GM18907 (cell line): Measurements from ENCODE around the gene LIPG.
A peak's percentile ranks its signal among the peaks of the same experiment; 100 is the strongest.

Source experiments
- ATAC-seq: cut with Tn5 transposase; IDR thresholded peaks from one replicate; pipeline ENCODE4 v1.9.1; 2021; ENCODE audit warnings: mild to moderate bottlenecking, moderate library complexity; ENCODE audit not compliant: unreplicated experiment

LIPG gene

DNA sequence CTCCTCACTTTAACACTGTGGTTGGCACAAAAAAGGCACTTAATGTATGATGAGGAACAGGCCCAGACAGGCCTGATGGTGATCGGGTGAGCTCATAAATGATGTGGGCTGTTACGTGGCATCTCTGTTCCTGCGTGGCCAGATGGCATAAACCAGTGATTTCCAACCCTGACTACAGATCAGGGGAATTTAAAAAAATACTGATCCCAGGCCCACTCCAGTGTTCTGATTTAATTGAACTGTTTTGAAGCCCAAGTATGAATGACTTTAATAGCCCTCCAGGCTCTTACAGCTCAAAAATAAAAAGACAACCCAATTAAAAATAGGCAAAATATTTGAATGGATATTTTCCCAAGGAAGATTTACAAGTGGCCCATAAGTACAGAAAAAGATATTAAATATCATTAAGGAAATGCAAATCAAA is 48.2 kb downstream of the LIPG start:
- ATAC-seq: no peak

DNA sequence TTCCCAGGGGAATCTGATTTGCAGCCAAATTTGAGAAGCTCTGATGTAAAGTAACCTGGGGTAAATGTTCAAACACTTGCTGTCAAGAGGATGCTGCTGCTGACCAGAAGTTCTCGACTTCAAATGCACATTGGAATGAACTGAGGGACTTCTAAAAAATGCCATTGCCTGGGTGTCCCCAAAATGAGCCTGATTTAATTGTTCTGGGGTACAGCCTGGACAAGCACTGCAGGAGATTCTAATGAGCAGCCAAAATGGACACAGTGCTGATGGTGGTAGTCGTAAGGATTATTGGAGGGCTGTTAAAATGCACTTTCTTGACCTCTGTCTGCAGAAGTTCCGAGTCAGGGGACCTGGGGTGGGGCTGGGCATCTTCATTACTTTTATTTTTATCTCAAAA is 49.5 kb downstream of the LIPG start:
- no peak for ATAC-seq

DNA sequence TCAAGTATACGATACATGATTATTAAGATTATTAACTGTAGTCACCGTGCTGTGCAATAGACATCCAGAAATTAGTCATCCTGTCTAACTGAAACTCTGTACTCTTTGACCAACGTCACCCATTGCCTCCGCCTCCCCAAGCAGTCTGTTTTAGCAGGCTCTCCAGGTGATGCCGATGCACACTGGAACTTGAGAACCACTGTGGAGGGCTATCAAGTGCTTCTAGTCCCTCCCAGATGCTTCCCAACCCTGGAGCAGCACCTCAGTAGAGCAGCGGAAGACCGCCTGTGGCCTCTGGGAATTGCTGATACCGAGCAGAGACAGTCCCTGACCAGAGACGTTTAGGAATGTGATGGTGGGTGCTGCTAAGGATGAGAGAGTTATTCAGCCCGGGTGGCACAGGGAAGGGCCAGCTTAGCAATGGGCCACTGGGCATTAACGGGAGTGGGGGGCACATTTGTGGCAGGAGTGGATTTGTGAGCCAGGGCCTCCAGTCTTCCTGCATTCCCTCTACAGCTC is 50.7 kb downstream of the LIPG start:
- peak; percentile 90 for ATAC-seq

DNA sequence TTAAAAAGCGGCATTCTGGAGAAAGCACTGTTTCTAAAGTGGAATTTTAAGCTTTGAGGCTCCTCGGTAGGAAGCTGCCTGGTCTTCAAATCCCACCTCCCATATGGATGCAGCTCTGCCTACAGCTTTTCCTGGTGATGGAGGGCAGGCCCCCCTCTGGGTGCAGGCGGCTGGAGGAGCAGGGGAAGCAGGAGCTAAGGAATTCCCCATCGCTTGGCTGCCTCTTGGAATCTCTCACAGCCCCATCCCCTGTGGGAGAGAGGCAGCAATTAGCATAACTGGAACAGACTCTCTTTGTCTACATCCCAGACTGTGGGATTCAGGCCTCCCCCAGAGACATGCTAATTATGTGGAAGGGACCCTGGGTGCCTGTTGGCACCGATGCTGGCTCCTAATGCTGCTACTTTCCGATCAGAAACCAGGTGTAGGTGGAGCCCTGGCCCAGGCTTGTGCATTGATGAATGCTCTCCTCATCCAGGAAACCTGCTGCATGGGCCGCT is 51.3 kb downstream of the LIPG start:
- ATAC-seq: no peak

DNA sequence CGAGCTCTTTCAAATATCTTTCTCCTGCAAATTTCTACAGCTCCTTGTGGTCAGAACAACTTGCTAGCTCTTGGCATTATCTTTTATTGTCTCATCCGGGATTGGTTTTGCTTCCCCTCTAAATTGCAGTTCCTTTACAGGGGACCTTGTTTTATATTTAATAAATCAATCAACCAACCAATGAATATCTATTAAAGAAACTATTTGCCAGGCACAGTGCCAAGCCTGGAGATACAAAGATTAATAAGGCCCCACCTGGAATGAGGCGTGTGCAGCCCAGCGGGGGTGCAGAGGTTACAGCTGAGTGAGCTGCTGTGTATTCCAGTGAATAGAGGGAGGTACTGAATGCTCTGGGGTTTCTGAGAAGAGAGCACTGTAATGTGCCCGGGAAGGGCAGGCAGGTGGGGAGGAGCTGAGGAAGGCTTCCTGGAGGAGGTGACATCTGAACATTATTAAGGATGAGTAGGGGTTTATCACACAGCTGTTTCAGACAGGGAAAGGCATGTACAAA is 51.8 kb downstream of the LIPG start:
- ATAC-seq: no peak

DNA sequence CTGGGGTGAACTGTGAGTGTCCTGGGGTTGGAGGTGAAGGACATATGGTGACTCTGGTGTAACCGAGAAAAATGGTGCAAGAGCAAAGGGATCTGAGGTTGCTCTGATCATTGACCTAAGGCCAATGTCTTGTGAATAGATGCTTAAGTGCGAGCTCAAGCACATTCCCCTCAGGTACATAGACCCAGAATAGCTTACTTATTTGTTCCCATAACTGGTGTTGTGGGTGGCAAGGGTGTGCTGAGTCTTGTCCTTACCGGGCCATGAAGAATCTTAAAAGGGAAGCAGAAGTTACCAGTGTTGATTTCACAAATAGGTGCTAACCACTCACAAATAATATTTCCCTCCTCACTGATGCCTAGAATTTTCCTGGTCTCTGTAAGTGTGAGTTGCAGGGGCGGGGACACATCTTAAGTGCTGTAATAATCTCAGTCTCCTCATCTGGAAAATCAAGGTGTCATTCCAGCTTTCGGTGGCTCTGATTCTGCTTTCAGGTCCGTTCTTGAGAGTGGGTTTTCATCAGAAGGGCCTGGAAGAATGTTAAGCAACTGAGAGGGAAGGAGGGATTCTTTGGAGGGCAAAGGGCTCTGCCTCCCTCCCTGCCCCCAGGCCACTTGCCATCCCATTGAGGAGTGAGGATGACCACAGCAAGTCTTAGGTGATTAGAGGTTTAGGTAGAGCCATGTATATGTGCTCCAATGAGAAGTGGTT is 54.9 kb downstream of the LIPG start:
- ATAC-seq: no peak

DNA sequence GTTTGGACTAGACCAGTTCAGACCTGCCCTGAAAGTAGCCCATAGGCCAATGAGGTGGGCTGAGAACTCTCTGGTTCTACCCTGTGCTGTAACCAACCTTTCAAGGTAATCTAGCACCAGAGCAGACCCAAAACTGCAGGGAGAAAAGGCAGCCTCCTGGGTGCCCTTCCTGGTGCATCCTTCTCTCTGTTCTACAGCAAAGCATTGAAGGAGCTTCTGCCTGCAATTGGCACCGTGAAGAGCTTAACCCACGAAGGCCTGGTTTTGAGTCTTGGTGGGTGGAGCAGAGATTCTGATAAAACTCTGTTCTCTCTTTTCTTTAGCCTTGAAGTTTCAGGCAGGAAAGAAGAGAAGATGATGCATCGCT is 55.5 kb downstream of the LIPG start:
- no peak for ATAC-seq

DNA sequence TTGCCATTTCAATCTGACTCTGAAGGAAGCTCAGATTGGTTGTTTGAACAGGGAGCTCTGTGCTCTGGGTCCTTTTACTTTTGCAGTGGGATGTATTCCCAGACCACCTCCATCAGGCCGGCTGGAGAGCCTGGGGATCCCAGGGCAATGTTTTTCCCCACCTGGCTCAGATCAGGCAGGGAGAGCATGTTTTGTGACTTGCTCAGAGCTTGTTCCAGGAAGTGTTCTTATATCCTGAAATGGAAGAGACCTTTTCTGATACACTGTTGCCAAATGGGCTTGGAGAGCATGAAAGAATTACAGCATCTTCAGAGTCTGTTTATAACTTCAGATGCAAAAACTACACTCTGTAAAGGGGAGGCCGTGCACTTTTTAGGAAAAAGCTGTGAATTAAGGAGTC is 56.0 kb downstream of the LIPG start:
- no peak for ATAC-seq

DNA sequence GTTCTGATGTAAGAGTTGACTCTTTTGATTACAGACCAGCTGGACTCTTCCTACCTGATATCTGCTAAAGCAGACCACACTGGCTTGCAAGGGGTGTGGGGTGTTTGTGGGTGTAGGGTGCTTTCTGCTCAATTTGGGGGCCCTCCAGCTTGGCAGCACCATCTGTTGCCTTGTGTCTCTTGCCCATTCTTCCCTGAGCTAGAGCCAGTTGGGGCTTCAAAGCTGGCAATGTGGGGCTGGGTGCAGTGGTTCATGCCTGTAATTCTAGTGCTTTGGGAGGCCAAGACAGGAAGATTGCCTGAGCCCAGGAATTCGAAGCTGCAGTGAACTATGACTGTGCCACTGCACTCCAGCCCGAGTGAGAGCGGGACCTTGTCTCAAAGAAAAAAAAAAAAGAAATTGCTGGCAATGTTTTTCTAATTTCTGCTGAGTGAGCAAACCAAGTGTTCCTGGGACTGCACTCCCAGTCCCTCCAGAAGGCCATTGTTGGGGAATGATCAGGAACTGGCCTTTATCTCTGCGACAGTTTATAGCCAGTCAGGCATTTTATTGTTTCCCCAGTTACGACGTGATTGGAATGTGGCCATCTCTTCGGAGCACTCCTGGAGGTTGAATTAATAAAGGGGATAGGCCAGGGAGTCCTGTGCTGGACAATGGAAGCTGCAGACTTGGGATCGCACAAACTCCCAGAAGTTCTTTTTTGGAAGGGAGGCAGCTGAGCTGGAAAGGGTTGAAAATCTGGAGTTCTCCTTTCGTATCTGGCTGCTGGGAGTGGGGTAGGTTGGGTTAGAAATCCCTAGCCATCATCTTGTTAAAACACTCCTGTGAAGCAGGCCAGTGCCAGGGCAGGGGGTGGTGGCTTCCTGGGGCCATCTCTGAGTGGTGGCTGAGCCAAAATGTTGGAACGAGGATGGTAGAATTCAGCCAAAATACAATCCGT is 57.2 kb downstream of the LIPG start:
- ATAC-seq: no peak

DNA sequence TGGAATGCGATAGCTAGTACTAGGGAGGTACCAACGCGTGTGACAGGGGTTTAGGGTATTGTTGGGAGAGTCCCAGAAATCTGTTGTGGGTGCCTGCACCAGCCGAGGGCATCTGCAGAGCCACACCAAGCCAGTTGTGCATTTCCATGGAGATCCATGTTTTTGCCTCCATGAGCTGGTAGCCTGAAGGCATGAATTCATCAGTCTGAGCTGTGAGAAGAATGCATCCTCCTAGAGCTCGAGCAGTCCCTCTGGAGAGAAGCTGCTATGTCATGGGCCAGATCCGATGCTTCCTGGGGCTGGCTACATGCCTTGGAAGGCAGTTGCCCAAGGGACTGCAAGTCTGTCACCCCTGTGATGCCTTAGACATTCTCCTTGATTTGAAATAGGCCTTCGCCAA is 57.9 kb downstream of the LIPG start:
- ATAC-seq: no peak

DNA sequence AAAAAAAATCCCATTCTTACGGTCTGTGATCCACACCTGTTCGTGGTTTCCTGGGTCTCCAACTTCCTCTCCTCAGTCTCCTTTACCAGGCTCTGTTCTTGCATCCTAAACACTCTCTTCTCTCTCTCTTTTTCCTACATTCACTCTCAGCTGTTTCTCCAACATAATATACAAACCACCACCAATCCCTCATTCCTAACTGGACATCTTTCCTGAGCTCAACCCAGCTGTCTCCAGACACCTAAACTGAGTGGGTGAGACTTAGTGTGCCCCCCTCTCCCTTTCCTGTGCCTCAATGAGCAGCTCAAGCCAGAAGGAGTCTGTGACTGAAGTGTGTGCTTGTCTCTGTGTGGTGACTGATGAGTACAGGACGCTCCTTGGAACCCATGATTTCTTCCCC is 59.4 kb downstream of the LIPG start:
- no peak for ATAC-seq

DNA sequence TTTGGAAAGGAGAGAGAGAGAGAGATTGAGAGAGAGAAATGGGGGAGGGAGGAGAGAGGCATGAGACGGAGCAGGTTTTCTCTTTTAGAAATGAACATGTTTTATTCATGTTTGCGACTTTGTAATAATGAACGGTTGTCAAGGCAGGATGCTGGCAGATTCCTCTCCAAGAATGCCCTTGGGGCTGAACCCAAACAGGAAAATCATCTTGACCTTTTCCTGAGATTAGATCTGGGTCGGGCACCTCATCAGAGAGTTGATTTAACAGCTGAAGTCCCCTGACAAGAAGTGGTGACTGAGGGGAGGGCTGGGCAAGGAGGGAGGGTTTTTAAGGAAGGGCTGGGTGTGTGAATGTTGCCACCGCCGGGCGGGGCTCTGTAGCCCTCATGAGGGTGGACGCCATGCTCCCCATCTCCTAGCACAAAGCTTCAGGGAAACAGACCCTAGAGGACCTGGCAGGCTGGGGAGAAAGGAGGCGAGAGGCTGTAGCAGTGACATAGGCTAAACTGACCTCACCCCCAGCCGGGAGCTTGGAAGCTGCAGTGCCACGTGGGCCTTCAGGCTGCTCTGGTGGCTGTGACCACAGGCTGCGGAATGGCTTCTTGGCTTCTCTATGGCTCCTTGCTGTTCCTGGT is 60.0 kb downstream of the LIPG start:
- ATAC-seq: no peak

DNA sequence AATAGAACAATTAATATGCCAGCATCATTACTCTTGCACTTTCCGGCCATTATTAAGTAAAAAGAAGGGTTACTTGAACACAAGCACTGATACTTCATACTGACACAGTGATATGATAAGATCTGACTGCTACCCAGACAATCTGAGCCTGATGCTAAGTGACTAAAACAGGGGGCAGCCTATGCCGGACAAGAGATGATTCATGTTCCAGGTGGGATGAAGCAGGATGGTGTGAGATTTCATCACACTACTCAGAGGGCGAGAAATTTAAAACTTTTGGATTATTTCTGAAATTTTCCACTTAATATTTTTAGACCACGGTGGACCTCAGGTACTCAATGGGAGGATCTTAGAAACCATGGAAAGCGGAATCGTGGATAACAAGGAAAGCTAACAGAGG is 61.7 kb downstream of the LIPG start:
- no peak for ATAC-seq

DNA sequence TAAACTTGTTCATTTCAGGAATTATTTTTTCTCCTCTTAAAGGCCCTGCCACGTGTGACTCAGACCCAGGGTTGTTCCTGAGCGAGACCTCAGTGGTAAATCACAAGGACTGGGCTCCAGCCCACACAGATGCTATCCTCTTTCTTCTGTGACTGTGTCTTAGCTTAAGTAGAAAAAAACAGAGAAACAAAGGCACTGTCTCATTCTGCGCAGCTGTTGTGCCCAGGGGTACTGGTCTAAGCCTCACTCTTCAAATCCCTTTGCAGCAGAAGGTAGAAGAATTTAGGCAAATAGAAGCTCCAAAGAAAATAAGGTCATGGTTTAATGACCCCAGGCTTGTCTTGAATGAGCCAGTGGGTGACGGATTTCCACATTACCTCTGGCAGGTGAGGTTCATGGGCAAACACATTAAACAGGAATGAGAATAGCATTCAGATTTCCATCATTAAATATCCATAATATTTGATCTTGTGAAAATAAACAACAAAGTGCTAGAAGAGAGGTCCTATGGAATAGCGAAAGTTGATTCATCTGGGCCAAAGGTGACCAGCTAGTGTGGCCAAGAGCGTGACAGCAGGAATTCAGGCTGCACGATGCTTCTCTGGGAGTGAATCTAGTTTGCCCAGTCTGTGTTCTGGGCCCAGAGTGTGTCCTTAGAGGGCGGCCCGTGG is 63.3 kb downstream of the LIPG start:
- no peak for ATAC-seq

DNA sequence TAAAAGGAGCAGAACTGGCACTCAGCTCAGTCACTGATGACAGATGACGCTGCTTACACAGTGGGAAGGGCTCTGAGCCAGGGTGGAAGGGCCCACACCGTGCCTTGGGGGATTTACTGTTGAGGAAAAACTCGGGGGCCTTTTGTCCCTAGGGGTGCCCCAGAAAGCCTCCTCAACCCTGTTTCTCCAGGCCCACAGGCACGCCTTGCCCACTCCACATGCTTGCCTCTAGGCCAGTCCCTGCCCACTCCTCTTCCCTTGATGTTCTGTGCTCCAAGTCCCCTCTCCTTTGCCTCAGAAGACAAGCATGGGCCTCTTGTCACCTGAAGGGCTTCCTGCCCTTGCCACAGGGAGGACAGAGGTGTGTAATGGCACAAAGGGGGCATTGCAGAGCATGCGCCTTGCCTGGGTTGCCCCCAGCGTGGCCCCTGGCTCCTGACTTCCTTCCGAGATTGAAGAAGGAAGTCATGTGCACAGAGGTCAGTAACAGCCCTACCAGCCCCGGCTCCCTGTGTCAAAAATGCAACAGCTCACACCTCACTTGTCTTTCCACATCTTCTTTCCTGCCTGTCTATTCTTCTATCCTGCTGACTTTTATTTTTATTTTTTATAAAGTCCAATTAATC is 65.1 kb downstream of the LIPG start:
- ATAC-seq: no peak

DNA sequence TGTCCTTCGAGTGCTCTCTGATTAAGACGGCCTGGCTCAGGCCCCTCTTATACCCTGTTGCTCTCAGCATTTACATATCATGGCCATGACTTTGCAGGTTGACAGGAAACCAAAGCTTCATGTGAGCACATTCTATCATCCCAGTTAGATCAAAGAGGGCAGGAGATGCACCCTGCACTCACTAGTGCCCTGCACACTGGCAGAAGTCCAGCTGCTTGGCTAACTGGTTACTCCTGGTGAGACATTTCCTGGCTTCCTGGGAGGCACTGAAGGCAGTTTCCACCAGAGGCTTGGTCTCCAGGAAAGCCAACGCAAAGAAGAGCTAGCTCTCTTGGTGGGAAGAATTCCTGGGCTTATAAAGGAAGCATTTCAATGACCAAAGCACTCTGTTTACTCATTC is 66.3 kb downstream of the LIPG start:
- ATAC-seq: no peak

DNA sequence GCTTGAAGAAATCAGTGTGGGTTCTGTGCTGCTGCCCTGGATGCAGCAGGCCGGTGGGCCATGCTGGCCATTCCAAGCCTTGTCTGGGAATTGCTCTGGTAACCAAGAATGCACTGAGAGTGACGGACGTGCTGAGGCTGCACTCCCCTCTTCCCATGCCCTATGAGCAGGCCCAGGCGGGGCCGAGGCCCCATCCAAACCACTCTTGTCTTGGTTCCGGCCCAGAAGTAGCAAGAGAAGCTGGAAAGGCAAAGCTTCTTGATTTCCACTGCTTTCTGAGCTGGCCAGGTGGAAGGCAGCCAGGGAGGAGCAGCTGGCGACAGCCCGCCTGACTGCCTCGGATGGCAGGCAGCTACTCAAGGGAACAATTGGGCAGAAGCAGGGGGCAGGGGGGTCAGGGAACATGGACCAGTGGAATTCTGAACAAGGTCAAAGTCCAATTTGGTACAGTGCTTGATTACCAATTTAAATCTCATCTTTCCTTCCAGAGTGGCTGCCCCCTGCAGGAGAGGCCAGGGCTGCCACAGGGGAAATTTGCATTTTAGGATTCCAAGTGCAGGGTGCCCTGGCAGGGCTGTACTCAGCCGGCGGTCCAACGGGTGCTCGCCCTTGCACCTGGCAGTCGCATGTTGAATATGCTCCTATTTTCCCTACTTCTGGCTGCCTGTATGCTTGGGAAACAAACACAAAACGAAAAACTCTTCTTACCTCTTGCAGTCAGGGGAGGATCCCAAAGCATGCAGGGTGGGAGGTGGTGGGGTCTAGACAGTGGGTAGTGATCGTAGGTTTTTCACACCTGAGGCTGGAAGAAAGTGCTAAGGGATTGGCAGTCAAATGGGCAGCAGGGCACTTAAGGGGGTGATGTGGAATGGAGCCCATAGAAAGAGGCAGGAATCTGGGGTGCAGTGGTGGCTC is 67.3 kb downstream of the LIPG start:
- ATAC-seq: no peak

DNA sequence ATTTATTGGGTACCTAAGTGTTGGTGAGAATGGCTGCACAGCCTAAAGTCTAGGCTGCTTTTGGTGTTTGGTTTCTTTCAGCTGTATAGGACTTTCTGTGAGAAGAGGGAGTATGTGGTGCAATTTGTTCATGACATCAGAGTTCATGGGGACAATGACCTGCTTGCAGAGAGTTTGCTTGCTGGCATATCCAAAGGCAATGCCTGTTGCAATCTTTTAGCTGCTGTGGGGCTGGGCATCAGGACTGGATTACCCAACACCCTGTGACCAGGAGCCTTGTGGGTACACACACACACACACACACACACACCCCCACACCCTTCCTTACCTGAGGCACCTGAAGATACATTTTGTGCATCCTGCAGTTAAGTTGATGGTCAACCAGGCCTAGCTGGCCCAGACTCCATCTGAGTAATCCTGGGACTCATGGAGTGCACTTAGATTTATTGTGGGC is 68.4 kb downstream of the LIPG start:
- no peak for ATAC-seq
